NT2/D1 (cell line): ENCODE data around the gene METTL21C.

ENCODE experiments used
- YY1 ChIP-seq: IDR thresholded peaks from 2 replicates; pipeline ENCODE4 v1.6.1; 2011; ENCODE audit not compliant: insufficient read length, insufficient read depth
- ZNF274 ChIP-seq: IDR thresholded peaks from 2 replicates; pipeline ENCODE4 v1.6.1; 2011; ENCODE audit warnings: mild to moderate bottlenecking, low read depth, low read length

DNA sequence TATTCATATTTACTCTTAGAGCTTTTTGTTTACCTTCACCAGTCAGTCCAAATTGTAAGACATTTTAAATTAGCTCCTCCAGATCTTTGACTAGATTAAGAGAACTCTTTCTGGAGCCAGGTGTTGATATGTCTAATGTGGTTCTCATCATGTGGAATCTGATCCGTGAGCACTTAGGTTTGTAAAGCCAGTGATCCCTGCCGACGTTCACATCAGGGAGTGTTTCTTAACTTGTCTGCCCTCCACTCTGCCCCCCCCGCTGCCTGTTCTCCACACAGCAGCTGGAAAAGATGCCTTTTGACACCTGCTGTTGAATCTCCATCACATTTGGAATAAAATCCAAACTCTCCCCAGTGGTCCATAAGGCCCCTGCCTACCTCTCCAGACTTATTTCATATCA is 17.7 kb downstream of the METTL21C start:
- no peak for TF ChIP-seq YY1
- no peak for TF ChIP-seq ZNF274
